Loucy (cell line): ENCODE data around the gene INCA1.

Experiments used
- H2AFZ ChIP-seq: fragments of 200-600 bp; sonication (generic); 2 replicates; pipeline ENCODE4 v1.6.0; 2016; ENCODE audit warnings: antibody characterized with exemption, mild to moderate bottlenecking, low read length, moderate library complexity
- H3F3A ChIP-seq: fragments of 200-600 bp; 2 replicates; pipeline ENCODE4 v1.6.0; 2016; ENCODE audit warnings: antibody characterized with exemption, low read depth, mild to moderate bottlenecking
- H3K27me3 ChIP-seq: fragments of 200-600 bp; sonication (generic); 2 replicates; pipeline ENCODE4 v1.6.1; 2014; ENCODE audit warnings: low read length, mild to moderate bottlenecking; ENCODE audit not compliant: insufficient read depth, poor library complexity, severe bottlenecking
- H3K36me3 ChIP-seq: fragments of 200-600 bp; sonication (generic); 2 replicates; pipeline ENCODE4 v1.6.1; 2016; ENCODE audit warnings: low read length; ENCODE audit not compliant: insufficient read depth
- H3K4me1 ChIP-seq: fragments of 200-600 bp; sonication (generic); 2 replicates; pipeline ENCODE4 v1.5.1; 2014; ENCODE audit warnings: low read length, mild to moderate bottlenecking; ENCODE audit not compliant: insufficient read depth, poor library complexity, severe bottlenecking
- H3K4me2 ChIP-seq: fragments of 200-600 bp; sonication (generic); 2 replicates; pipeline ENCODE4 v1.6.0; 2014; ENCODE audit warnings: antibody characterized with exemption, low read length, low read depth, mild to moderate bottlenecking; ENCODE audit not compliant: poor library complexity, severe bottlenecking
- H3K4me3 ChIP-seq: fragments of 200-600 bp; sonication (generic); 2 replicates; pipeline ENCODE4 v1.5.1; 2014; ENCODE audit warnings: low read length, mild to moderate bottlenecking, mixed read lengths; ENCODE audit not compliant: poor library complexity, severe bottlenecking
- H3K79me2 ChIP-seq: fragments of 200-600 bp; sonication (generic); 2 replicates; pipeline ENCODE4 v1.6.1; 2014; ENCODE audit warnings: low read length; ENCODE audit not compliant: insufficient read depth
- H3K9ac ChIP-seq: fragments of 200-600 bp; sonication (generic); 2 replicates; pipeline ENCODE4 v1.6.0; 2014; ENCODE audit warnings: mild to moderate bottlenecking, low read depth, low read length, moderate library complexity; ENCODE audit not compliant: poor library complexity, severe bottlenecking
- H3K9me2 ChIP-seq: fragments of 200-600 bp; sonication (generic); replicated peaks from 2 replicates; pipeline ENCODE4 v1.6.1; 2016; ENCODE audit warnings: low read depth, low read length, mixed read lengths
- H3K9me3 ChIP-seq: fragments of 200-600 bp; sonication (generic); 2 replicates; pipeline ENCODE4 v1.6.1; 2014; ENCODE audit warnings: mild to moderate bottlenecking, antibody characterized with exemption, low read length, low read depth; ENCODE audit not compliant: insufficient read depth
- H4K20me1 ChIP-seq: fragments of 200-600 bp; sonication (generic); 2 replicates; pipeline ENCODE4 v1.6.0; 2014; ENCODE audit warnings: antibody characterized with exemption, low read length, mild to moderate bottlenecking; ENCODE audit not compliant: insufficient read depth, poor library complexity, severe bottlenecking
- EZH2phosphoT487 ChIP-seq: fragments of 200-600 bp; IDR thresholded peaks from 2 replicates; pipeline ENCODE4 v1.6.1; 2018; ENCODE audit warnings: antibody characterized with exemption, mild to moderate bottlenecking, moderate library complexity, borderline replicate concordance
- TF ChIP-seq, protein P1 (sequence below): fragments of 200-600 bp; sonication (generic); conservative IDR thresholded peaks from 2 replicates; pipeline ENCODE4 v1.5.1; 2014; ENCODE audit warnings: mild to moderate bottlenecking, antibody characterized with exemption, low read length

INCA1 gene

DNA sequence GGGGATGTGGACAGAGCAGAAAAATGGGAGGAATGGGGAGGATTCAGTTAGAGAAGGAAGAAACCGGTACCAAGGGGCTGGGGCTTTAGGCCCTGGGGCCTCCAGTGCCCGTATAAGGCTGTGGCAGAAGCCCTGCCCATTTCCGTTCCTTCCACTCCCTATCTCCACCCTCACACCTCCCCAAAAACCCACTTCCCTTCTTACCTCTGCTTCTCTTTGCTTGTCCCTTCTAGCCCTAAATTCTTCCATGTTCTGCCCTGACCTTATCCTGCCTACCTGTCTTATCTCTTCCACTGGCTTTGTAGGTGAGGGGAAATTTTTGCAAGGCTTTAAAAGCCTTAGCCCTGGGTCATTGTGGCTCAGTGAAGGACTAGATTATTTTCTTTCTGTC lies 53.2 kb downstream of the INCA1 start:
- Histone ChIP-seq H3K4me1 (peaks cover 52% of the 10 kb centered on the region), H3F3A (peaks cover 45% of the 10 kb centered on the region), H3K79me2 (peaks cover 84% of the 10 kb centered on the region), H3K4me3 (peak overlapping the region; percentile 90), H2AFZ (no peak overlapping the region), H4K20me1 (peaks cover 76% of the 10 kb centered on the region), H3K9ac (peak overlapping the region; percentile 99), H3K36me3 (peaks cover 47% of the 10 kb centered on the region), H3K9me3 (no peaks in the 10 kb centered on the region), H3K9me2 (no peaks in the 10 kb centered on the region), H3K27me3 (peaks cover 14% of the 10 kb centered on the region), H3K4me2 (peak overlapping the region; percentile 96)
- TF ChIP-seq EZH2phosphoT487, result no peak
- TF ChIP-seq, protein P1, sequence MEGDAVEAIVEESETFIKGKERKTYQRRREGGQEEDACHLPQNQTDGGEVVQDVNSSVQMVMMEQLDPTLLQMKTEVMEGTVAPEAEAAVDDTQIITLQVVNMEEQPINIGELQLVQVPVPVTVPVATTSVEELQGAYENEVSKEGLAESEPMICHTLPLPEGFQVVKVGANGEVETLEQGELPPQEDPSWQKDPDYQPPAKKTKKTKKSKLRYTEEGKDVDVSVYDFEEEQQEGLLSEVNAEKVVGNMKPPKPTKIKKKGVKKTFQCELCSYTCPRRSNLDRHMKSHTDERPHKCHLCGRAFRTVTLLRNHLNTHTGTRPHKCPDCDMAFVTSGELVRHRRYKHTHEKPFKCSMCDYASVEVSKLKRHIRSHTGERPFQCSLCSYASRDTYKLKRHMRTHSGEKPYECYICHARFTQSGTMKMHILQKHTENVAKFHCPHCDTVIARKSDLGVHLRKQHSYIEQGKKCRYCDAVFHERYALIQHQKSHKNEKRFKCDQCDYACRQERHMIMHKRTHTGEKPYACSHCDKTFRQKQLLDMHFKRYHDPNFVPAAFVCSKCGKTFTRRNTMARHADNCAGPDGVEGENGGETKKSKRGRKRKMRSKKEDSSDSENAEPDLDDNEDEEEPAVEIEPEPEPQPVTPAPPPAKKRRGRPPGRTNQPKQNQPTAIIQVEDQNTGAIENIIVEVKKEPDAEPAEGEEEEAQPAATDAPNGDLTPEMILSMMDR, result no peak

DNA sequence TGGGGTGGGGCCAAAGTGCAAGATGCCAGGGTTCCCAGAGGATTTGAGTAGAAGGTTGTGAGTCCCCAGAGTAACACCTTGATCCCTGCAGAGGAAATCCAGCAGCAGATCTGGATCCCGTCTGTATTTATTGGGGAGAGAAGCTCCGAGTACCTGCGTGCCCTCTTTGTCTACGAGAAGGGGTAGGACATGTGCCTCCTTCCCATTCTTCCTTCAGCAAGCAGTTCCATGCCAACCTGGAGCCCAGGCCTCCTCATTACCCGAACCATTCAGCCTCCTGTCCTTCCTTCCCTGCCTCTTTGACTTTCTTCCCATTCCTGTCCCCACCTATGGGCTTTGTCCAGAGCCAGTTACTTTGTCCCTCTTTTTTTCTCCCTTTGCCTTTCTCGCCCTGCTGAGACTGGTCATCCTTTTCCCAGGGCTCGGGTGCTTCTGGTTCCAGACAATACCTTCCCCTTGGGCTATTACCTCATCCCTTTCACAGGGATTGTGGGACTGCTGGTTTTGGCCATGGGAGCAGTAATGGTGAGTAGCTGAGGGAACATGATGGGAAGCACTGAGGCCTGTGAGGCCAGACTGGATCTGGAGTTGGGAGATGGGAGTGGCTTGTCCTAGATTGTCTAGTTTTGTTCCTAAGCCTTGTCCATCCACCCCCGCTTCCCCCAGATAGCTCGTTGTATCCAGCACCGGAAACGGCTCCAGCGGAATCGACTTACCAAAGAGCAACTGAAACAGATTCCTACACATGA lies 54.4 kb downstream of the INCA1 start:
- Histone ChIP-seq H3F3A (peaks cover 38% of the 10 kb centered on the region), H3K9me2 (no peaks in the 10 kb centered on the region), H3K4me3 (peak overlapping the region; percentile 90), H3K9ac (peak overlapping the region; percentile 99), H3K4me1 (peaks cover 58% of the 10 kb centered on the region), H4K20me1 (peaks cover 75% of the 10 kb centered on the region), H3K36me3 (peaks cover 47% of the 10 kb centered on the region), H2AFZ (no peak overlapping the region), H3K27me3 (peaks cover 11% of the 10 kb centered on the region), H3K79me2 (peaks cover 91% of the 10 kb centered on the region), H3K4me2 (peak overlapping the region; percentile 96), H3K9me3 (no peaks in the 10 kb centered on the region)
- no peak for TF ChIP-seq EZH2phosphoT487
- TF ChIP-seq, protein P1, result no peak

DNA sequence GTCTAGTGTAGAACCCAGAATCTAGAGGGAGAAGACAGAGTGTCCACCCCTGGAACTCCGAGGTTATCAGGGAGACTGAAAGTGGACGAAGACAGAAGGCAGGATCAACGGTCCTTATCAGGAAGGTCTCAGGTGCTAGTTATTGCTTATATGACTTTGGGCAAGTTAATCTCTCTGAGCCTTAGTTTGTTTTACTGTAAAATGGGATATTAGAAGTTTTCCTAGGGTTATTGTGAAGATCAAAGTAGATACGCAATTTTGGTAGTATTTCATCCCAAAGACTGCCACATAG lies 56.1 kb downstream of the INCA1 start:
- Histone ChIP-seq H3K9me2 (no peaks in the 10 kb centered on the region), H3K9me3 (no peaks in the 10 kb centered on the region), H3K9ac (peak overlapping the region; percentile 99), H3K4me2 (peak overlapping the region; percentile 96), H2AFZ (no peak overlapping the region), H3K36me3 (peaks cover 34% of the 10 kb centered on the region), H3K27me3 (no peaks in the 10 kb centered on the region), H3F3A (peaks cover 31% of the 10 kb centered on the region), H3K4me1 (peaks cover 72% of the 10 kb centered on the region), H3K79me2 (peaks cover 87% of the 10 kb centered on the region), H4K20me1 (peaks cover 59% of the 10 kb centered on the region), H3K4me3 (peak overlapping the region; percentile 90)
- TF ChIP-seq, protein P1, result no peak
- TF ChIP-seq EZH2phosphoT487, result no peak
